ENCODE data around the gene BORCS6. TPM values are rescaled to one million over a fixed set of nuclear protein-coding genes. Genes with fewer than 3 reads are reported as not detected.

Gene BORCS6
- 2.7 and 3.1 TPM in 2 replicates for total RNA-seq (2012; rRNA removed)
- 3.3 and 4.3 TPM in 2 replicates for polyA plus RNA-seq (2012; rRNA removed)
- 3.9 and 4.6 TPM in 2 replicates for polyA plus RNA-seq (2012; cell fraction: cytosol; rRNA removed)
- 1.6 and 3.0 TPM in 2 replicates for polyA plus RNA-seq (2012; cell fraction: nucleus; rRNA removed; ENCODE audit: low replicate concordance)
- Bru-seq, nascent RNA, result percentile 33 among the genes with signal in this experiment
- percentile 41 among the genes with signal in this experiment for BruChase-seq, experiment 1, labeled RNA remaining after a 6-hour chase
- BruChase-seq, experiment 2, labeled RNA remaining after a 2-hour chase, result percentile 39 among the genes with signal in this experiment
- long read RNA-seq, transcript BORCS6-201 (1 exons, 2,575 nt), result major isoform, 13 of 13 reads
- long read RNA-seq, partial matches to known transcripts, result 0 of 13 reads
- long read RNA-seq, other reads (novel, unspliced or antisense), result 0 of 13 reads

DNA sequence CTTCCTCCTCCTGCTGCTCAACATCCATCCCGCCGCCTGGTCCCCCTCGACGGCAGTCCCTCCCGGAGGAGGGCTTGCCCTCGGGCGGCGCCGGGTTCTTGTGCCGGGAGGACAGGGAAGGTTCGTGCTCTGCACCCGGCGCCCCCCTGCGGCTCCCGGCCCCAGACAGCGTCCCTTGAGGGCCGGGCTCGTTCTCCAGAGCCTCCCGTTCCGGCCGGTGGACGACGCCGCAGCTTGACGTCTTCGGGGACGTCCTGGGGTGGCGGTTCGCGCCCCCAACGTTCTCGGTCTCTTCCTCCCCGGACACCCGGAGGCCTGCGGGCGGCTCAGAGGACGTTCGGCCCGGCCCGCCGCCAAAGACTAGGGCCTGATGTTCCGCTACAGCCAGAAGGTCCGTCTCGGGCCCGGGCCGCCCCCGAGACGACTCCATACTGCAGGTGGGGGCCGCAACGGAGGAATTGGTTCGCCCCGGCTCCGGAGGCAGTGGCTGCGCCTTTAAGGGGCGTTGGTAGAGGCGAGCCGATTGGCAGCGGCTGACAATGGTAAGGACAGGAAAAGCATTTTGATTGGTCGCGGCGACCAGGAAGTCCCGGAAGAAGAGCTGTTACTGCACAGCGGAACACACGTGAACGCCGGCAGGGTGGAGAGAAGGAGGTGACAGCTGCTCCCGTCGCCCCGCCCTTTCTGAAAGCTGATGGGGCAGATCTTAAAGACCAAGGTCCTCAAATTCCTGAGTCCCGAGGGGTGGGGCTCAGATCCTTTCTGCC is at the start of gene BORCS6:
Gene BORCS6 (minus strand): TSS at position 470 of the 767 bp plus-strand sequence. CDS start 40 bp downstream, at position 430.
- peak; percentile 98 for DNase-seq
- Histone ChIP-seq H3K14ac (replicated peaks; ENCODE audit: low read depth, low read length) (peak within 1 kb of the TSS; percentile 56), H3K9me3 (ENCODE audit: control insufficient read depth, insufficient read depth, low read length) (no peaks in the 10 kb centered on the region), H3K9me1 (ENCODE audit: insufficient read depth, low read length) (peaks cover 21% of the 10 kb centered on the region), H2BK120ac (ENCODE audit: low read depth, low read length) (peak within 1 kb of the TSS; percentile 45; the same call in 1 of the 2 replicates), H2BK15ac (ENCODE audit: low read depth, low read length) (peak within 1 kb of the TSS; percentile 81; the same call in 2 of the 3 replicates), H4K91ac (ENCODE audit: insufficient read depth, low read depth, low read length) (peak within 1 kb of the TSS; percentile 78), H2BK5ac (ENCODE audit: low read depth, low read length, poor library complexity, severe bottlenecking) (peak within 1 kb of the TSS; percentile 75), H2AK9ac (replicated peaks; ENCODE audit: low read depth, low read length, poor library complexity) (peak within 1 kb of the TSS; percentile 93), H2AK5ac (ENCODE audit: low read depth, low read length) (peak within 1 kb of the TSS; percentile 69; the same call in 1 of the 2 replicates), H2BK20ac (ENCODE audit: low read depth, low read length) (peak within 1 kb of the TSS; percentile 23; the same call in 1 of the 2 replicates), H3K36me3 (ENCODE audit: control insufficient read depth, insufficient read depth, low read length) (no peaks in the 10 kb centered on the region), H3K9ac (ENCODE audit: low read depth, low read length) (peak within 1 kb of the TSS; percentile 41), H3K4me2 (ENCODE audit: low read depth, low read length) (peak within 1 kb of the TSS; percentile 75), H3K4me3 (ENCODE audit: insufficient read depth, low read depth, low read length) (peak within 1 kb of the TSS; percentile 74), H4K8ac (ENCODE audit: low read depth in 2 of 2, low read length in 2 of 2) (peak within 1 kb of the TSS; percentile 63 to 93), H3K27me3 (ENCODE audit: control insufficient read depth, insufficient read depth, low read length) (no peaks in the 10 kb centered on the region), H4K5ac (ENCODE audit: low read depth, low read length) (peak within 1 kb of the TSS; percentile 95), H3K18ac (ENCODE audit: low read depth, low read length) (peak within 1 kb of the TSS; percentile 33), H3K4ac (ENCODE audit: low read depth, low read length) (peak within 1 kb of the TSS; percentile 70), H2AFZ (replicated peaks; ENCODE audit: low read length, poor library complexity) (peak within 1 kb of the TSS; percentile 97), H3K27ac (ENCODE audit: insufficient read depth, low read length) (peak within 1 kb of the TSS; percentile 69), H3K4me1 (ENCODE audit: control insufficient read depth, insufficient read depth, low read length) (peaks cover 13% of the 10 kb centered on the region), H3K23ac (ENCODE audit: low read depth, low read length) (peak within 1 kb of the TSS; percentile 31), H3K79me1 (ENCODE audit: low read depth in 1 of 2, low read length in 2 of 2) (peaks cover 0 to 21% of the 10 kb centered on the region in 2 experiments; a peak in 2 of 4 replicates), H4K20me1 (ENCODE audit: insufficient read depth, low read length) (peaks cover 22% of the 10 kb centered on the region), H3K56ac (ENCODE audit: extremely low read depth, insufficient read depth, low read length) (no peak within 1 kb of the TSS)
- dilution Hi-C loops (cut with HindIII; ENCODE audit: low sequenced_read_pairs, unreplicated experiment), result no loop called here
- in situ Hi-C loops (cut with MboI; ENCODE audit: low sequenced_read_pairs), result no loop called here
- TF ChIP-seq, protein P1, sequence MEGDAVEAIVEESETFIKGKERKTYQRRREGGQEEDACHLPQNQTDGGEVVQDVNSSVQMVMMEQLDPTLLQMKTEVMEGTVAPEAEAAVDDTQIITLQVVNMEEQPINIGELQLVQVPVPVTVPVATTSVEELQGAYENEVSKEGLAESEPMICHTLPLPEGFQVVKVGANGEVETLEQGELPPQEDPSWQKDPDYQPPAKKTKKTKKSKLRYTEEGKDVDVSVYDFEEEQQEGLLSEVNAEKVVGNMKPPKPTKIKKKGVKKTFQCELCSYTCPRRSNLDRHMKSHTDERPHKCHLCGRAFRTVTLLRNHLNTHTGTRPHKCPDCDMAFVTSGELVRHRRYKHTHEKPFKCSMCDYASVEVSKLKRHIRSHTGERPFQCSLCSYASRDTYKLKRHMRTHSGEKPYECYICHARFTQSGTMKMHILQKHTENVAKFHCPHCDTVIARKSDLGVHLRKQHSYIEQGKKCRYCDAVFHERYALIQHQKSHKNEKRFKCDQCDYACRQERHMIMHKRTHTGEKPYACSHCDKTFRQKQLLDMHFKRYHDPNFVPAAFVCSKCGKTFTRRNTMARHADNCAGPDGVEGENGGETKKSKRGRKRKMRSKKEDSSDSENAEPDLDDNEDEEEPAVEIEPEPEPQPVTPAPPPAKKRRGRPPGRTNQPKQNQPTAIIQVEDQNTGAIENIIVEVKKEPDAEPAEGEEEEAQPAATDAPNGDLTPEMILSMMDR (conservative IDR thresholded peaks at IDR 0.05; ENCODE audit: low read depth, low read length), result no peak
- TF ChIP-seq NFE2L2 (IDR thresholded peaks at IDR 0.05; ENCODE audit: low read depth, low read length) (no peak), MAFK (IDR thresholded peaks at IDR 0.05; ENCODE audit: low read depth, low read length) (peak; percentile 56), POLR2A (IDR thresholded peaks at IDR 0.05; ENCODE audit: low read depth, low read length) (peak; percentile 59), MAZ (IDR thresholded peaks at IDR 0.05; ENCODE audit: borderline replicate concordance, low read depth, low read length) (peak; percentile 90; the same call in 1 of the 2 replicates), MXI1 (IDR thresholded peaks at IDR 0.05; ENCODE audit: borderline replicate concordance, low read depth, low read length) (peak; percentile 84; the same call in 1 of the 2 replicates), BHLHE40 (IDR thresholded peaks at IDR 0.05; ENCODE audit: low read depth, low read length) (no peak), FOS (IDR thresholded peaks at IDR 0.05; ENCODE audit: low read depth, low read length) (no peak)
- TF ChIP-seq, protein P2, sequence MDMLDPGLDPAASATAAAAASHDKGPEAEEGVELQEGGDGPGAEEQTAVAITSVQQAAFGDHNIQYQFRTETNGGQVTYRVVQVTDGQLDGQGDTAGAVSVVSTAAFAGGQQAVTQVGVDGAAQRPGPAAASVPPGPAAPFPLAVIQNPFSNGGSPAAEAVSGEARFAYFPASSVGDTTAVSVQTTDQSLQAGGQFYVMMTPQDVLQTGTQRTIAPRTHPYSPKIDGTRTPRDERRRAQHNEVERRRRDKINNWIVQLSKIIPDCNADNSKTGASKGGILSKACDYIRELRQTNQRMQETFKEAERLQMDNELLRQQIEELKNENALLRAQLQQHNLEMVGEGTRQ (IDR thresholded peaks at IDR 0.05; ENCODE audit: low read depth, low read length), result peak; percentile 87
- TF ChIP-seq, protein P3, sequence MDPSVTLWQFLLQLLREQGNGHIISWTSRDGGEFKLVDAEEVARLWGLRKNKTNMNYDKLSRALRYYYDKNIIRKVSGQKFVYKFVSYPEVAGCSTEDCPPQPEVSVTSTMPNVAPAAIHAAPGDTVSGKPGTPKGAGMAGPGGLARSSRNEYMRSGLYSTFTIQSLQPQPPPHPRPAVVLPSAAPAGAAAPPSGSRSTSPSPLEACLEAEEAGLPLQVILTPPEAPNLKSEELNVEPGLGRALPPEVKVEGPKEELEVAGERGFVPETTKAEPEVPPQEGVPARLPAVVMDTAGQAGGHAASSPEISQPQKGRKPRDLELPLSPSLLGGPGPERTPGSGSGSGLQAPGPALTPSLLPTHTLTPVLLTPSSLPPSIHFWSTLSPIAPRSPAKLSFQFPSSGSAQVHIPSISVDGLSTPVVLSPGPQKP (IDR thresholded peaks at IDR 0.05; ENCODE audit: borderline replicate concordance, low read depth, low read length), result no peak
- ATAC-seq (ENCODE audit: low read depth), result peak; percentile 49
- POLR2A ChIA-PET (ENCODE audit: unreplicated experiment), result interaction anchor here (0.5 to 0.8 kb wide), 4 partner anchors 11 to 52 kb away, joined by 3 to 5 read pairs (median 4); no protein-coding TSS in a partner anchor
- WGBS, 2 experiments (ENCODE audit: extremely low coverage in 2 of 2, insufficient read length in 1 of 2), result 0% methylated on average over 40 of the region's 70 CpGs; no CpG with 5 or more reads in 1 of the 2 experiments
- CTCF ChIA-PET, result interaction anchor here (1.5 kb wide), 1 partner anchor 71 kb away, joined by 6 read pairs; no protein-coding TSS in a partner anchor
- no TSS peak for BruUV-seq (replicated peaks)
- intact Hi-C loops (cut with micrococcal nuclease), result loop anchor here (5.0 kb wide), 1 partner anchor 112 kb away; no protein-coding TSS in a partner anchor

Data from IMR-90 (cell line).